K562 (cell line): Measurements from ENCODE around the gene NUBP2. TPM values are rescaled to one million over a fixed set of nuclear protein-coding genes. Genes with fewer than 3 reads are reported as not detected.

Source experiments
- PHF8 ChIP-seq: fragments of 200-600 bp; sonication (generic); IDR thresholded peaks from 2 replicates; pipeline ENCODE4 v1.6.1; 2012; ENCODE audit warnings: mixed run types, mild to moderate bottlenecking, inconsistent platforms, low read length, moderate library complexity, borderline replicate concordance
- PHTF2 ChIP-seq: fragments of 250-450 bp; sonication (Bioruptor Pico); IDR thresholded peaks from 2 replicates; pipeline ENCODE4 v1.5.0; 2021; ENCODE audit warnings: mild to moderate bottlenecking
- SAP30 ChIP-seq: fragments of 200-600 bp; sonication (generic); IDR thresholded peaks from 2 replicates; pipeline ENCODE4 v1.6.1; 2012; ENCODE audit warnings: borderline replicate concordance, low read depth, mild to moderate bottlenecking, moderate library complexity, low read length, control low read depth, inconsistent platforms; ENCODE audit not compliant: insufficient read depth, poor library complexity, severe bottlenecking
- STAG1 ChIP-seq: sonication (generic); formaldehyde crosslinking; IDR thresholded peaks from 2 replicates; pipeline ENCODE4 v1.5.0; 2020; ENCODE audit warnings: missing genetic modification reagents, borderline replicate concordance
- ZNF324 ChIP-seq: fragments of 250-450 bp; sonication (Bioruptor Pico); IDR thresholded peaks from 2 replicates; pipeline ENCODE4 v1.4.0; 2020; ENCODE audit warnings: mild to moderate bottlenecking
- ZNF717 ChIP-seq: fragments of 250-450 bp; sonication (Bioruptor Pico); IDR thresholded peaks from 2 replicates; pipeline ENCODE4 v1.5.0; 2021
- polyA plus RNA-seq, 8 experiments: library from polyadenylated mRNA; depleted of rRNA in 4 of 8; stranded (reverse) in 5 of 8; unstranded in 3 of 8; fragments of >200 nt; fragmentation: Nextera tagmentation in 2 of 8; fragmentation: Illumina TruSeq in 1 of 8; extraction: Ambion mirVana in 2 of 8; extraction: Trizol in 1 of 8; gene quantifications; 2 replicates each; pipeline versions ENCODE4 v1.2.1 to v1.2.3, GENCODE V29; 2011 to 2014; ENCODE audit warnings: inconsistent platforms in 1 of 8, missing spikeins in 1 of 8
- total RNA-seq, 7 experiments: library from RNA; depleted of rRNA in 6 of 7; stranded (reverse); fragments of >200 nt in 6 of 7; fragmentation: Illumina TruSeq in 2 of 7; extraction: Trizol in 2 of 7; gene quantifications; 2 replicates each; pipeline versions ENCODE4 v1.2.1 to v1.2.3, GENCODE V29; 2011 to 2021; ENCODE audit warnings: low replicate concordance in 1 of 7
- TF ChIP-seq, protein P1 (sequence below): conservative IDR thresholded peaks from 2 replicates; pipeline ENCODE4 v1.6.1; 2011; ENCODE audit warnings: low read depth, mild to moderate bottlenecking, low read length; ENCODE audit not compliant: control insufficient read depth

Gene NUBP2
- total and polyA plus RNA-seq, 9 of the 15 experiments (the other 6 are each of a cell fraction or from before 2014, with no cell fraction given), result 1.8 to 115 (median 24.0) TPM

GRCh38 chr16:1825864-1826690 is 43.3 kb downstream of the NUBP2 start (continued):
- TF ChIP-seq, protein P1, sequence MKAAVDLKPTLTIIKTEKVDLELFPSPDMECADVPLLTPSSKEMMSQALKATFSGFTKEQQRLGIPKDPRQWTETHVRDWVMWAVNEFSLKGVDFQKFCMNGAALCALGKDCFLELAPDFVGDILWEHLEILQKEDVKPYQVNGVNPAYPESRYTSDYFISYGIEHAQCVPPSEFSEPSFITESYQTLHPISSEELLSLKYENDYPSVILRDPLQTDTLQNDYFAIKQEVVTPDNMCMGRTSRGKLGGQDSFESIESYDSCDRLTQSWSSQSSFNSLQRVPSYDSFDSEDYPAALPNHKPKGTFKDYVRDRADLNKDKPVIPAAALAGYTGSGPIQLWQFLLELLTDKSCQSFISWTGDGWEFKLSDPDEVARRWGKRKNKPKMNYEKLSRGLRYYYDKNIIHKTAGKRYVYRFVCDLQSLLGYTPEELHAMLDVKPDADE, result 0 out of 2 replicates have a peak, but pooled peaks have one; percentile 34
- TF ChIP-seq PHTF2 (CRISPR knock-in tag), result no peak
- 0 out of 2 replicates have a peak, but pooled peaks have one; percentile 6 for TF ChIP-seq STAG1 (CRISPR knock-in tag)
- TF ChIP-seq ZNF324 (CRISPR knock-in tag), result no peak
- TF ChIP-seq ZNF717, result no peak
- TF ChIP-seq SAP30, result peak; percentile 53
- 0 out of 2 replicates have a peak, but pooled peaks have one; percentile 40 for TF ChIP-seq PHF8
- TF ChIP-seq, all 486 proteins: peak for 24
